NCI-H345 (cell line): Measurements from ENCODE around the gene GRIP2.
"Not testable (repeated sequence)": the region's sequence is repeated elsewhere in the genome, so short reads cannot be mapped to it uniquely, and the experiment has no call there.

Source experiments
- DNase-seq: peaks from one replicate; lab custom pipeline; 2025; lab: John Stamatoyannopoulos, UW

GRIP2 gene

GRCh38 chr3:14520967-14521366, 19.2 kb downstream of the GRIP2 start:
- no peak for DNase-seq

GRCh38 chr3:14520149-14520548, 20.0 kb downstream of the GRIP2 start:
- DNase-seq = no peak

DNA sequence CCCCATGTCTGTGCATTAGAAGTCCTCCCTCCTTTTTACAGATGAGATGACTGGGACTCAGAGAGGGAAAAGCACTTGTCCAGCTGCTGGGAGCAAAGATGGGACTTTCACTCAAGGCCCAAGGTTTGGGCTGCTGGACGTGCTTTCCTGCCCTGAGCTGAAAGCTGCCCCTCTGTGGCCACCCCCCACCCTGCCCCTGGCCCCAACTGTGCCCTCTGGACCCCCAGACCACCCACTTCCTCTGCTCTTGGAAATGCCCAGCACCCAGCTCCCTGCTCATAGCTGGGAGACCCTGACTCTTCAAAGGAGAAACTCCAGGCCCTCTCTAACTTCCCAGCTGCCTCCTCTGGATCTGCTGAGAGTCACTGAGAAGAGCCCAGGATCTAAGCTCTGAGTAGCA, 20.7 kb downstream of the GRIP2 start:
- no peak for DNase-seq

DNA sequence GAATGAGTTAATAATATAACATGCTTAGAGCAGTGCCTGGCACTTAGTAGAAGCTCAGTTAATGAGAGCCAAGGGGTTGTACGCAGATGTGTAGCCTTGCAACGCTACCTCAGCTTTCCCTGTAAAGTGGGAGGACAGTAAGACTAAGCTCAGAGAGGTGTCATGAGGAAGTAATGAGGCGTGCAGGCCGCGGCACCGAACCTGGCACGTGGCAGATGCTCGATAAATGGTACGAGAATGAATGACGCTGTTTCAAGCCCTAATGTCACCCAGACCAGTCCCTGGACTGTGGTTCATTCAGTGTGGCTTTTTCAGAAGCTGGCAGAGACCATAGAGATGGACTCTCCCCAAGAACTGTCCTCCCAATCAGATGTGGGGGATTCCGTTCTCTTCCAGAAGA, 21.2 kb downstream of the GRIP2 start:
- DNase-seq = no peak

DNA sequence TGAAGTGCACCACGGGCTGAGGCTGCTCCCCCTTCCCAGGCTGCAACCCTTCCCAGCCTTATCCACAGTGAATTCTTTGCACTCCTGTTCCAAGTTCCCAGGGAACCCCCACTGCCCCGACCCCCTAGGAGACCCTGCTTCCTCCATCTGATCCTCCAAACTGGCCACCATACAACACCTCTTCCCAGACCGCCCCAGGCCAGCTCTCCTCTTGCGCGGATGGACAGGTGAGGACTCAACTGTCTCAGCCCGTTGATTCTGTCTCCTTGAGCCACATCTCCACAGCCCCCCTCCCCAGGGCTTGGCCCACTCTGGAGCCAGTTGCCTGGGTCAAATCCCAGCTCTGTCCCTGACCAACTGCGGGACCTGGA, 21.7 kb downstream of the GRIP2 start:
- DNase-seq = no peak

- no peak for DNase-seq
Measured at GRCh38 chr3:14517601-14518431, 22.3 kb downstream of the GRIP2 start.

DNA sequence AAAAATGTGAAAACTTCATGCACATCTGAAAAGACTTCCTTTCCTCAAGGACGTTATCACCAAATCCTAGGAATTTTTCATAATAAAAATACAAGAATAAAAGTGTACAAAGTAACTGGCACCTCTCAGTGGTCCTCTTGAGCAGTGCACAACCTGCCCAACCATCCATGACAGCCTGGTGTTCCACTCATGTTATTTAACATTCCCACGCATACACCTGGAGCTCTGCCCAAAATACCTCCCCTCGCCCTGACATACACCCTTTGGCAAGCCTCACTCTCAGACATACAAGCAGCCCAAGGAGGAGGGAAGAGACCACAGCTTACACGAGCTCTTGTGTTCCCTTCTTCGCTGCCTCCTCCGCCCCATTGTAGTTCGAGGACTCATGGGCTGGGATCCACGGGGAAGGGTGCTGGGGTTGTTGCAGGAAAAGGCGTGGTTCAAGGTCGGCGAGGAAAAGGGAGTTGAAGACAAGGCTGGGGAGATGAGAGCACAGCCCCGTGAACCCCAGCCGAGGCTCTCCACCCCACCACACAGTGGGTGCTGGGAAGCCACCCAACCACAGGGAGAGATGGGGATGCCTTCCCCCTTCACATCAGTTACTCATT, 23.3 kb downstream of the GRIP2 start:
- DNase-seq = no peak

DNA sequence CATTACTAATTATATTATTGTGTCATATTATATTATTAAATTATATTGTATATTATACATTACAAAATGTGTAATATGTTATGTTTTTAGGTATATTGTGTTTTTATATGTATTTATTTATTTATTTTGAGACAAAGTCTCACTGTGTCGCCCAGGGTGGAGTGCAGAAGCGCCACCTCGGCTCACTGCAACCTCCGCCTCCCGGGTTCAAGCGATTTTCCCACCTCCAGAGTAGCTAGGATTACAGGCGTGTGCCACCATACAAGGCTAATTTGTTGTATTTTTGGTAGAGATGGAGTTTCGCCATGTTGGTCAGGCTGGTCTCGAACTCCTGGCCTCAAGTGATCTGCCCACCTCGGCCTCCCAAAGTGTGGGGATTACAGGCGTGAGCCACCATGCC, 24.6 kb downstream of the GRIP2 start:
- DNase-seq = not testable (repeated sequence)

DNA sequence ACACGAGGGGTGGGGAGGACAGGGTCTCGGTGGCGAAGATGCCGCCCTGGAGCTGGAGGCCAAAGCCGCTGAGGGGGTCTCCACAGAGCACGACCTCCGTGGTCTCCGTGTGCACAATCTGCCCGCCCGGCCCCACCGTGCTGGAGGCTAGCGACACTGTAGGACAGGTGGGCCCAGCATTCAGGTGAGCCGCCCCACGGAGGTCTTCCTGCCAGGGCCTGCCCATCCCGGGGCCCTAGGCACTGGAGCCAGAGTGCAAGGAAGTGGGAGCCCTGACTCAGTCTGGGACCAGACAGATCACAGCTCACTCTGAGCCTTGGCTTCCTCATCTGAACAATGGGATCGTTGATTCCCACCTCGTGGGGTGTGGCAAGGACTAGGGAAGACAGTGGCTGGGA, 25.8 kb downstream of the GRIP2 start:
- DNase-seq = no peak

DNA sequence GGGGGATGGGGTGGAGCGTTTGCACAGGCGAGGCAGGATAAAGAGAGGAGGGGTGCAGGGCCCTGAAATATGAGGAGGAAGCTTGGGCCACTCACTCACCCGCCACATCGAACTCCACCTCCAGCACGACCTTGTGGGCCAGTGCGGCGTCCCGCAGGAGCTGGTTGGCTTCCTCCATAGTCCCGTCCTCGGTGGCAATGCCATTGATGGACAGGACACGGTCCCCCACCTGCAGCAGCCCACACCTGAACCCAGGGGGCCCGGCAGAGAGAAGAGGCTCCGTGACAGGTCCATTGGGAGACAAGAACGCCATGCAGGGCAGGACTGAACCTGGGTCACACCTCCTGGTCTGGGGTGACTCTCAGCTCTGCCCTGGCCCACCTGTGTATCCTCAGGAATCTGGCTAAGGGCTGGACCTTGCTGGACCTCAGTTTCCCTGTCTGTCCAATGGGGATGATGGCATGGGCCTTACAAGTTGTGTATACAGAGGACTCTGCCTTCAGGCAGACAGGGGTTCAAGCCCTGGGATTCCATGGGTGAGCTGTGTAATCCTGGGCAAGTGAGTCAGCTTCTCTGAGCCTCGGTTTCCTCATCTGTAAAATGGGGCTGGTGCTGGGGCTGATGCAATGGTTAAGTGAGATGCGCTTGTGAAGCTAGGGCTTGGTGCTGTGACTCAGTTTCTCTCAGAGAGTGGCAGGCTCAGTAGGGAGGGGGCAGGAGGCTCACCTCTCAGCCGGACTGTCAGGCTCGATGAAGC, 26.4 kb downstream of the GRIP2 start:
- no peak for DNase-seq

GRCh38 chr3:14512942-14513327, 27.2 kb downstream of the GRIP2 start:
- DNase-seq = no peak

- no peak for DNase-seq
Measured at GRCh38 chr3:14512281-14512941, 27.7 kb downstream of the GRIP2 start.

- peak; percentile 65 for DNase-seq
Measured at GRCh38 chr3:14511623-14512280, 28.4 kb downstream of the GRIP2 start.

GRCh38 chr3:14510838-14511622, 29.1 kb downstream of the GRIP2 start:
- no peak for DNase-seq

DNA sequence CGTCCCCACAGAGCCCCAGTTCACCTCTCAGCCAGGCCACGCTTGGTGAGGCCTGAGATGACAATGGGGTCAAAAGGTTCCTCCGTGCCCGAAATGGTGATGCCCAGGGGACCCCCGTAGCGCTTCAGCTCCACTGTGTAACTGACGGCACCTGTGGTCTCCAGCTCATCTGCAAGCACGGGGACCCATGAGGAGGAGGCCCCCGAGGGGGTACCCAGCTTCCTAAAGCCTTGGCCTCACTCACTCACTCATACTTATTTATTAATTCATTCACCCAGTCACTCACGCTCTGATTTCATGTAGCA, 30.4 kb downstream of the GRIP2 start:
- DNase-seq = no peak

GRCh38 chr3:14508966-14509795, 31.0 kb downstream of the GRIP2 start:
- peak; percentile 50 for DNase-seq

DNA sequence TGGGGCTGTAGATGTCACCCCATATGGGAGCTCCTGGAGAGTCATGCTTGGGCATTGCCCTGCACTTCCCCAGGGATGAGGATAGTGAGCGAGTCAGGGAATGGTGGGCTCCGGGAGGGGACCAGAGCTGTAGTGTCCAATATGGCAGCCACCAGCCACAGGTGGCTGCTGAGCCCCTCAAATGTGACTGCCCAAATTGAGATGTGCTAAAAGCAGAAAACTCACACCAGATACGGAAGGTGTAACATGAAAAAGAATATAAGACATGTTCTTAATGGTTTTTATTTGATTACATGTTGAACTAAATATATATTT, 31.7 kb downstream of the GRIP2 start:
- no peak for DNase-seq

GRCh38 chr3:14507757-14508504, 32.2 kb downstream of the GRIP2 start:
- no peak for DNase-seq

GRCh38 chr3:14507305-14507741, 32.8 kb downstream of the GRIP2 start:
- DNase-seq = no peak
